ENCODE data around the gene BBS2.

The BBS2 gene, protein sequence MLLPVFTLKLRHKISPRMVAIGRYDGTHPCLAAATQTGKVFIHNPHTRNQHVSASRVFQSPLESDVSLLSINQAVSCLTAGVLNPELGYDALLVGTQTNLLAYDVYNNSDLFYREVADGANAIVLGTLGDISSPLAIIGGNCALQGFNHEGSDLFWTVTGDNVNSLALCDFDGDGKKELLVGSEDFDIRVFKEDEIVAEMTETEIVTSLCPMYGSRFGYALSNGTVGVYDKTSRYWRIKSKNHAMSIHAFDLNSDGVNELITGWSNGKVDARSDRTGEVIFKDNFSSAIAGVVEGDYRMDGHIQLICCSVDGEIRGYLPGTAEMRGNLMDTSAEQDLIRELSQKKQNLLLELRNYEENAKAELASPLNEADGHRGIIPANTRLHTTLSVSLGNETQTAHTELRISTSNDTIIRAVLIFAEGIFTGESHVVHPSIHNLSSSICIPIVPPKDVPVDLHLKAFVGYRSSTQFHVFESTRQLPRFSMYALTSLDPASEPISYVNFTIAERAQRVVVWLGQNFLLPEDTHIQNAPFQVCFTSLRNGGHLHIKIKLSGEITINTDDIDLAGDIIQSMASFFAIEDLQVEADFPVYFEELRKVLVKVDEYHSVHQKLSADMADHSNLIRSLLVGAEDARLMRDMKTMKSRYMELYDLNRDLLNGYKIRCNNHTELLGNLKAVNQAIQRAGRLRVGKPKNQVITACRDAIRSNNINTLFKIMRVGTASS

DNA sequence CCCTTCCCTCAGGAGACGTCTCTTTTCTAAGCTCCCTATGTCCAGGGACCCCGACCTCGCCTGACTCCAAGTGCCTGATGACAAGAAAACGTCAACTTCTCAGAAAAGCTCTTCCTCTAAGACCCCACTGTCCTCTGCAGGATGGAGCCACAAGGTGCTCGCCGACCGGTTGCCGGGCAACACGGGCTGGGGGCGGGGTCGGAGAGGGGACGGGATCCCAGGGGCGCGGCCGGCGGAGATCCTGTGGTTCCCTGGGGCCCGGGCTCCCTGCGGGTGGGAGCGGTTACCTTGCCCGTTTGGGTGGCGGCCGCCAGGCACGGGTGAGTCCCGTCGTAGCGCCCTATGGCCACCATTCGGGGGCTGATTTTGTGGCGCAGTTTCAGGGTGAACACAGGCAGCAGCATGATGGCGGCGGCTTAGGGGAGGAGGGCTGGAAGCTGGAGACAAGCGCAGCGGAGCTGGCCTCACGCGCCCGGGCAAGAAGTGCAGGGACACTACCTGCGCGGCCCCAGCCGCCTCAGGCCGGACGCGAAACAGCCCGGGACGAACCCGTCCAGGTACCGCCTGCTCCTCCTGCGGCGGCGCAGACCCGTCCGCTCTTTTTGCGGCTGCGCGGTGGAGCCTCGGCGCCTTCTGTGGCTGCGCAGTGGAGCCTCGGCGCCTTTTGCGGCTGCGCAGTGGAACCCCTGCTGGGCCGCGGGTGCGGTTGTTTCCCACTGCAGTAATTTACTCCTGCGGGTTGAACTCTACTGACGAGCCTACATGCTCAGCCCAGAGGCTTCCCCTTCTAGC is at the start of gene BBS2:
Gene BBS2 (minus strand): TSS at position 566 of the 792 bp plus-strand sequence. CDS start 162 bp downstream, at position 404.
- DNase-seq: peak; percentile 88 to 89

- no peak for DNase-seq
Measured at GRCh38 chr16:56564793-56565477, 45.1 kb upstream of the BBS2 start, which contains the start of gene MT4. Gene MT4 (plus strand): TSS chr16:56565073. CDS start chr16:56565129, 56 bp downstream.

GRCh38 chr16:56561126-56561525 is 41.3 kb upstream of the BBS2 start:
- no peak for DNase-seq

DNA sequence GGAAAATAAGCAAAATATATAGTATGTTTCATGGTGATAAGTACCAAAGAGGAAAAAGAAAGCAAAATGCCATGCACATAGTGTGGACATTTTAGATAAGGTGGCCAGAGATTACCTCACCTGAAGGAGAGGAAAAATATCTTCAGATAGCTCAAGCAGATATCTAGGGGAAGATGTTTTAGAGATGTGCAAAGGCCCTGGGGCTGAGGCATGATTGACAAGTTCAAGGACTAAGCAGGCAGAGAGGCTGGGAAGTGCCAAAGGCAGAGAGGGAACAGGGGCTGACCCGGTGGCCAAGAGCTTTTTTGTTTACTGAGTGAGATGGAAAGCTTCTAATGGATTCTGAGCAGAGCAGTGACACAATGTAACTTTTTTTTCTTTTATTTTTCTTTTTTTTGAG is 40.6 kb upstream of the BBS2 start:
- DNase-seq: no peak

- DNase-seq: no peak
Measured at GRCh38 chr16:56559109-56559508, 39.3 kb upstream of the BBS2 start.

- DNase-seq: no peak
Measured at GRCh38 chr16:56558024-56558747, 38.4 kb upstream of the BBS2 start.

GRCh38 chr16:56554441-56554840 is 34.6 kb upstream of the BBS2 start:
- DNase-seq: no peak

DNA sequence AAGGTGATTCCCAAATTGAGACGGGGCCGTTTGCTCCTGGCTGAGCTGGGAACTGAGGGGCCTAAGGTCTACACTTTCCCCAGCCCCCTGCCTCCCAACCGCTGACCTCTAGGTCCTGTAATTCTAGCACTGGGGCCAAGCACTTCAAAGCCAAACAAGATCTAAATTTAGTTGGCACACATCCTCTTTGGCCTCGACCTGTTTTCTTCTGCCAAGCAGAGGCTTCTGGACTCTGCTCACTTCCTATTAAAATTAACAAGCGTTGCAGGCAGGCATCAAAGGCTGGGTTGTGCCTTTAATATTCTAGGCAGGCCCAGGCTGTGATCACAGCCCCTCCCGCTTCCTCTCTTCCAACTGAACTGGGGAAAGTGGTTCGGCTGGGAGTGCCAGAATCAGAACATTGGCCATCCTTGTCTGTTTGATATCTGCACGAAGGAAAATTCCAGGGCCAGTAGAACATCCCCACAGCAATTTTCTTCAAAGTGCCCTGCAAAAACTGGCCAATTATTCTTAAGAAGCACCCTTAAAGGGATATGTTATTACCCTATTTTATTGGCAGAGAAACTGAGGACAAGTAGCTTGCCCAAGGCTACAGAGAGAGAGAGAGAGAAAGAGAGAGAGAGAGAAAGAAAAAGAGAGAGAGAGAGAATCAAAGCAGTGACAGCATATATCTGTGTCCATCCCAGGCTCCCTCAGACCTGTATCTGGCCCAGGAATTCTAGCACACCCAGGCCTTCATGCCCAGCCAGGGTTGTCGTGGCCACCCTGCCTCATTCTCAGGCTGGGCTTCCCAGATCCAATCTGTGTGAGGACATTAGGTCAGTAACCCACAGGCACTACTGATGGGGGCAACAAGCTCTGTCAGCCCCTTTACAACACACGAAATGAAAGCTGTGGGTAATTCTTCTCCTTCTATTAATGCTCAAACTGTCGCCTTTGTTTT is 32.2 kb upstream of the BBS2 start:
- DNase-seq: no peak

- DNase-seq: no peak
Measured at GRCh38 chr16:56549744-56550385, 30.0 kb upstream of the BBS2 start.

GRCh38 chr16:56549161-56549560 is 29.3 kb upstream of the BBS2 start:
- no peak for DNase-seq

DNA sequence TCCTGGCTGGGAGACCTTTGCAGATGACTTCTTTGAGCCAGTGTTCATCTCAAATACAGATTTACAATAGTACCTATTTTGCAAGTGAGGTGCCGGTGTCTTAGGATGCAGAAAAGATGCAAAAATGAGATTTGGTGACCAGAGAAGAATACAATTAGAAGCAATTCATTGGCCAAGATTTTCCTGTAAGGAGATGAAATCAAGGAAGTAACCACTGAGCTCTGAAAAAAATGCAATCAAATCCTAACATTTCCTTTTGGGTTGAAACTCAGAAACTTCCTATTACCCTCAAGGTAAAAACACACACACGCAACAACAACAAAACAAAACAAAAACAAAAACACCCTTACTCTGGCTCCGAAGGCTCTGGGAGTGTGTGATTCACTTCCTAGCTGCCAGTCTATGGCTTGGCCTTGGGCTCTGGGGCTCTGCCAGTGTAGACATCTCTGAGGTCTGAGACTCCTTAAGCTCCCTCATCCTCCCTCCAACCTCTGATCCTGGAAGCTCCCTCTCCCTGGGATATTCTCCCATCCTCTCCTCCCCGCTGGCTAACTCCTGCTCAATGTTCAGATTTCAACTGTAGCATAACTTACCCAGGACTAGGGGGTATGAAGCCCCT is 28.2 kb upstream of the BBS2 start:
- no peak for DNase-seq

DNA sequence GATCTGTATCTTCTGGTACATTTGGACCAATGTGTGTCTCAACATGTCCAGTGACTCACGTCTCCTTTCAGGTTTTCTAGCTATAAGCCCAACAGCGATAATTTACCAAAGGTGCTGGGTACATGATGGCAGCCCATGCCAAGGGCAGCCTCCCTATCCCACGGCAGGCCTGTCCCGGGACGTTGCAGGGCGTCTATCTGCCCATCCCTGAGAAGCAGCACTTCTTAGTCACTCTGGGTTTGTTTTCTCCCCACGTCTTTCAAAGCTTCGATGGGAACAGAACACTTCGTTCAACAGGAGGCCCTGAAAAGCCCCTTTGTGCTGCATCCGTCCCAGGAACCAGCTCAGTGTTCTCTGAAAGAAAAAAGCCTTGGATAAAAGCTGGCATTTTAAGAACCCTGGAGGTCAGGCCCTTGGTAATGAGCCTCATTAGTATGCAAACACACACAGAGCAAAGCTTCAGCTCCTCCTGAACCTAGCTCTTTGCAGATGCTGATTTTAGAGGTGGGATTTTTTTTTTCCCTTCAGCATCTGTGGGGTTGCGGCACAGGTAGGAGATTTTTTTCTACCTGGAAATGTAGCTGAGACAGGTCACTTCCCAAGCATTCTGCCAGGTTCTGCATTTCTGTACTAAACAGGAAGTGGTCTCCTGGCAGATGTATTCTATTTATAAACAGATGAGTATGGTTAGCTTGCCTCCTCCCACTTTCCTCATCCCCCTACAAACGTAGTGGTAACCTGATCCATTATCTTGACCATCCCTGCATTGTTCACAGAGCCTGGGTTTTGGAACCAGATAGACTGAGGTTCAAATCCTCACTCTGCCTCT is 27.5 kb upstream of the BBS2 start:
- DNase-seq: no peak

DNA sequence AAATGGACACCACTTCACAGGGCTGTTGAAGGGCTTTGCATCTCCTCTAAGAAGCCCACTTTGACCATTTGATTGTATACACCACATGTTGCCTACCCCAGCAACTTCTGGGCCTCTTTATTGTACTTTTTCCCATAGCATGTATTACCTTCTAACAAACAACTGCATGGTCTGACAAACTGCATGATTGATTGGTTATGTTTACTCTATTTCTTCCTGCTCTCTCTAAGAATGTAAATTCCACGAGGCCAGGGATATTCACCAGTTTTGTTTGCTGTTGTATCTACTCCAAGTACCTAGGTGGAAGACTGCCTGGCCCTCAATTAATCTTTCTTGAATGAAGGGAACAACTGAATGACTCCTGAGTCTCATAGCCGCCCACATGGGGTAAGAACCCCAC is 22.2 kb upstream of the BBS2 start:
- no peak for DNase-seq

- no peak for DNase-seq
Measured at GRCh38 chr16:56539656-56540055, 19.8 kb upstream of the BBS2 start.

- DNase-seq: no peak
Measured at GRCh38 chr16:56538331-56538730, 18.5 kb upstream of the BBS2 start.

- DNase-seq: no peak
Measured at GRCh38 chr16:56534847-56535383, 15.1 kb upstream of the BBS2 start.

DNA sequence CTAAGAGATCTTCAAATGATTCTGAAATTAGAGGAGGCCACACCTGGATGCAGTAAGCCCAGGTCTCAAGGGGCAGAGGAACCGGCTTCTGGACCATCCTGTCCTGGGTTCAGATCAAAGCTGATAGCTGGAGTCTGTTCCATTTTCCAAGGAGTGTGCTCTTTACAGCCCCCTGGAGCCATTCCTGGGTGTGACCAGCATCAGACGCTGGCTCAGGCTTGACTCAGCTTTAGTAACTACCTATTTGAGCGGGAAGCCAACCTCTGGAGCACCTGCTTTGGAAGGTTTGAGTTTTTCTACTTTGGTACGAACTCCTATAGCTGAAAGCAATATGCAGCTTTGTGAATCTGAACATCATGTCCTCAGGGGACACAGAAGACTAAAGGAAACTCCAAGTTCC is 12.9 kb upstream of the BBS2 start:
- DNase-seq: no peak

DNA sequence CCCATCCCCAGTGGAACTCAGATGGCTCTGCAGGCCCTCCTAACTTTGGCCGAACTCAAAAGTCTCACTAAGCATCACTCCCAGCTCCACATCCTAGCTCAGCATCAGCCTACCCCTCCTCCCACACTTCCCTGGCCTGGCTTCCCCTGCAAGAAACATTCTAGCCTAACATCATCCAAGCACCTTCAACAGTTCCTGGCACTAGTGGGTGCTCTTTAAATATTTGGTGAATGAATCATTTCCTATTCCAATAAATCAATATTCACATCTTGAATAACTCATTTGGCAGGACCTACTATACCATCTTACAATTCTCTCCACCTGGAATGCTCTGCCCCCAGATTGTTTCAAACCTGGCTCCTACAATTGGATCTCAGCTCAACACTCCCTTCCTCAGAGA is 11.0 kb upstream of the BBS2 start:
- no peak for DNase-seq

GRCh38 chr16:56525236-56525635 is 5.4 kb upstream of the BBS2 start:
- DNase-seq: no peak
